Measurements from ENCODE around the gene C4orf50. TPM values are rescaled to one million over a fixed set of nuclear protein-coding genes. Genes with fewer than 3 reads are reported as not detected.
A peak's percentile ranks its signal among the peaks of the same experiment; 100 is the strongest.

Gene C4orf50
- total RNA-seq, 1 experiment from 2014 or later, result 0.17 TPM

DNA sequence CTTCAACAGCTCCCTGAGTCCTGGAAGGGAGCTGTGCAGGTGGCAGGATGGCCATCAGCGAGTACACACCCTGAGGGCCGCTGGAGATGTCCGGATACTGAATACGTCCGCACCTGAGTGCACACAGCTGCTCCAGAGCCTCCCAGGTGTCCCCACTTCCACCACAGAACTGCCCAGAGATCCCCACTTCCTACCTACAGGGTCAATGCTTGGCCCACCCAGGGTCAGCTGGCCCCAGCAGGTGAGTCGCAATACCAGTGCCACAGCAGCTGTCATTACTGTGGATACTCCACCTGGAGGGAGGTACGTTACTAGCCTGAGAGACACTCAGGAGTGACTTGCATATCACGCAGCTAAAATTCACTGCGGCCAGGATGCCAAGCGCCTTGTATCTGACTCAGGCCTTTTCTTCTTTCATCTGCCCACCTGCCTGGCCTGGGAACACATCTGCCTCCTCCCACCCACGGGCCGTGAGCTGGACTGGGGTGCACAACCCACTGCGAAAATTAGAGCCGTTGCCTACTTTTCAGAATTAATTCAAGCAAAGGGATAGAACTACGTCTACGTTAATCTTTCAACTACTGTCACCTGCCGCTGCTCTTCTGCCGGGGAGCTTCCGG is 9.4 kb downstream of the C4orf50 start:
- no peak overlapping the region for H3K27ac Mint-ChIP-seq
- Histone ChIP-seq H3K4me2 (ENCODE audit: insufficient read depth, insufficient read length, low read length) (no peak overlapping the region), H3K18ac (ENCODE audit: insufficient read length, low read depth, low read length) (no peak overlapping the region), H4K5ac (ENCODE audit: insufficient read length, low read depth, low read length) (no peak overlapping the region), H3K79me2 (ENCODE audit: insufficient read depth, low read length) (no peaks in the 10 kb centered on the region), H3K9me3 (ENCODE audit: control insufficient read depth, low read depth, low read length) (no peaks in the 10 kb centered on the region), H3K4ac (ENCODE audit: low read depth, low read length) (no peak overlapping the region), H3K14ac (ENCODE audit: insufficient read depth, low read length) (no peak overlapping the region), H2AK5ac (ENCODE audit: insufficient read length, low read length) (no peak overlapping the region), H2BK12ac (ENCODE audit: insufficient read length, low read depth, low read length) (no peak overlapping the region), H3K79me1 (ENCODE audit: insufficient read depth, low read depth, low read length, poor library complexity, severe bottlenecking) (no peaks in the 10 kb centered on the region), H4K20me1 (ENCODE audit: control insufficient read depth, insufficient read depth, insufficient read length) (no peaks in the 10 kb centered on the region), H2BK20ac (ENCODE audit: low read depth, low read length, poor library complexity, severe bottlenecking) (no peak overlapping the region), H3K4me1 (ENCODE audit: insufficient read depth, low read length) (no peaks in the 10 kb centered on the region), H2BK120ac (ENCODE audit: low read depth, low read length, poor library complexity, severe bottlenecking) (no peak overlapping the region), H3K23me2 (ENCODE audit: insufficient read length, low read depth, low read length, poor library complexity, severe bottlenecking) (no peaks in the 10 kb centered on the region), H3K56ac (ENCODE audit: insufficient read length, low read depth, low read length) (no peak overlapping the region), H2BK5ac (ENCODE audit: insufficient read length, low read length) (no peak overlapping the region), H3K27me3 (ENCODE audit: insufficient read depth, low read length) (peaks cover 2% of the 10 kb centered on the region; the same call in 1 of the 2 replicates), H2BK15ac (ENCODE audit: low read depth, low read length) (no peak overlapping the region), H2AFZ (ENCODE audit: low read length) (no peak overlapping the region), H3T11ph (ENCODE audit: low read length) (no peak overlapping the region), H3K9ac (ENCODE audit: extremely low read depth, insufficient read length, low read length) (no peak overlapping the region), H4K8ac (replicated peaks; ENCODE audit: insufficient read length, low read depth, low read length) (no peak overlapping the region), H3K27ac (ENCODE audit: insufficient read length, low read depth, low read length) (no peak overlapping the region), H4K91ac (ENCODE audit: insufficient read length, low read depth, low read length) (no peak overlapping the region), H3K23ac (ENCODE audit: insufficient read length, low read depth, low read length) (no peak overlapping the region)
- peaks cover 0 to 2% (median 0%) of the 10 kb centered on the region in 3 experiments; a peak in 2 of 7 replicates for H3K36me3 Mint-ChIP-seq (ENCODE audit: insufficient read depth in 1 of 3, low read depth in 3 of 3)
- no peak for DNase-seq
- peak overlapping the region in 1 of 2 experiments; percentile 35; a peak in 1 of 5 replicates for H3K4me3 Mint-ChIP-seq
- H3K4me1 Mint-ChIP-seq, result peaks cover 19 to 21% of the 10 kb centered on the region in 2 experiments
- peaks cover 0 to 3% of the 10 kb centered on the region in 2 experiments; a peak in 1 of 5 replicates for H3K9me3 Mint-ChIP-seq
- no CpG with 5 or more reads among the region's 19 CpGs for WGBS (ENCODE audit: extremely low coverage, insufficient read length, low lambda C conversion rate)
- no peak for TF ChIP-seq CTCF (conservative IDR thresholded peaks at IDR 0.05)
- peaks cover 35% of the 10 kb centered on the region for H3K27me3 Mint-ChIP-seq (ENCODE audit: low read depth)

Measured in H9 (cell line).